GM18867 (cell line): ENCODE results near the gene CNDP1.
A peak's percentile ranks its signal among the peaks of the same experiment; 100 is the strongest.
"Not testable (repeated sequence)": the region's sequence is repeated elsewhere in the genome, so short reads cannot be mapped to it uniquely, and the experiment has no call there.

Experiments
- ATAC-seq: cut with Tn5 transposase; IDR thresholded peaks from one replicate; pipeline ENCODE4 v1.9.1; 2021; ENCODE audit warnings: mild to moderate bottlenecking, moderate library complexity; ENCODE audit not compliant: unreplicated experiment

CNDP1 gene

GRCh38 chr18:74520096-74520833 lies 14.0 kb upstream of the CNDP1 start:
- ATAC-seq, result no peak

GRCh38 chr18:74521068-74521725 lies 13.1 kb upstream of the CNDP1 start:
- ATAC-seq, result no peak

GRCh38 chr18:74522635-74523548 lies 11.4 kb upstream of the CNDP1 start:
- ATAC-seq, result no peak

GRCh38 chr18:74524097-74524496 lies 10.2 kb upstream of the CNDP1 start:
- no peak for ATAC-seq

GRCh38 chr18:74524915-74525314 lies 9.4 kb upstream of the CNDP1 start:
- not testable (repeated sequence) for ATAC-seq

- no peak for ATAC-seq
Measured at GRCh38 chr18:74525741-74526140, 8.6 kb upstream of the CNDP1 start.

- ATAC-seq, result no peak
Measured at GRCh38 chr18:74526488-74526887, 7.8 kb upstream of the CNDP1 start.

- peak; percentile 91 for ATAC-seq
Measured at GRCh38 chr18:74528478-74528877, 5.8 kb upstream of the CNDP1 start.

- ATAC-seq, result peak; percentile 20
Measured at GRCh38 chr18:74528913-74529312, 5.4 kb upstream of the CNDP1 start.

- ATAC-seq, result no peak
Measured at GRCh38 chr18:74529378-74529777, 4.9 kb upstream of the CNDP1 start.

GRCh38 chr18:74529811-74530583 lies 4.3 kb upstream of the CNDP1 start:
- ATAC-seq, result no peak

GRCh38 chr18:74530584-74530862 lies 3.8 kb upstream of the CNDP1 start:
- ATAC-seq, result no peak

GRCh38 chr18:74531043-74531442 lies 3.3 kb upstream of the CNDP1 start:
- ATAC-seq, result no peak

GRCh38 chr18:74532511-74533025 lies 1.7 kb upstream of the CNDP1 start:
- no peak for ATAC-seq

- no peak for ATAC-seq
Measured at GRCh38 chr18:74533666-74534065, 634 bp upstream of the CNDP1 start.

- peak; percentile 91 for ATAC-seq
Measured at GRCh38 chr18:74534981-74535649, 815 bp downstream of the CNDP1 start.

- no peak for ATAC-seq
Measured at GRCh38 chr18:74539289-74539688, 5.0 kb downstream of the CNDP1 start.

- peak; percentile 55 for ATAC-seq
Measured at GRCh38 chr18:74540652-74541421, 6.5 kb downstream of the CNDP1 start.
